Measurements from ENCODE around the gene TGFB1I1. TPM values are rescaled to one million over a fixed set of nuclear protein-coding genes. Genes with fewer than 3 reads are reported as not detected.

The TGFB1I1 gene
- 139 and 141 TPM in 2 replicates for total RNA-seq

GRCh38 chr16:31471875-31472708 lies at the start of gene TGFB1I1:
TSS of gene TGFB1I1 (plus strand) at chr16:31472152. CDS start at chr16:31472189, 37 bp downstream.

GRCh38 chr16:31428279-31428597 lies 43.7 kb upstream of the TGFB1I1 start, which contains the start of gene COX6A2:
TSS of gene COX6A2 (minus strand) at chr16:31428360. CDS start at chr16:31428325, 35 bp downstream.

GRCh38 chr16:31458844-31459686 lies 12.9 kb upstream of the TGFB1I1 start, which contains the start of gene ARMC5:
TSS of gene ARMC5 (plus strand) at chr16:31459501. CDS start at chr16:31459525, 24 bp downstream.

GRCh38 chr16:31483081-31483480 lies 11.1 kb downstream of the TGFB1I1 start, which contains the start of gene SLC5A2:
TSS of gene SLC5A2 (plus strand) at chr16:31483123. CDS start at chr16:31483137, 14 bp downstream.

GRCh38 chr16:31507929-31508705 lies 36.2 kb downstream of the TGFB1I1 start, which contains the start of gene RUSF1:
TSS of gene RUSF1 (minus strand) at chr16:31508391. CDS start at chr16:31508373, 18 bp downstream.

Other genes starting within 250 kb of the TGFB1I1 start
- not detected in 2 replicates for gene ITGAM, start 212.2 kb upstream of the TGFB1I1 start, total RNA-seq
- not detected in 2 replicates for gene ITGAX, start 117.0 kb upstream of the TGFB1I1 start, total RNA-seq
- not detected in 2 replicates for gene ITGAD, start 78.8 kb upstream of the TGFB1I1 start, total RNA-seq
- not detected in 2 replicates for gene COX6A2, start 43.8 kb upstream of the TGFB1I1 start, total RNA-seq
- 1.3 and 2.3 TPM in 2 replicates for gene ZNF843, start 29.4 kb upstream of the TGFB1I1 start, total RNA-seq
- gene ARMC5, start 12.7 kb upstream of the TGFB1I1 start, total RNA-seq, result 13.6 and 14.9 TPM in 2 replicates
- gene SLC5A2, start 11.0 kb downstream of the TGFB1I1 start, total RNA-seq, result not detected in 2 replicates
- gene RUSF1, start 36.2 kb downstream of the TGFB1I1 start, total RNA-seq, result 70.4 and 73.7 TPM in 2 replicates
- gene AHSP, start 55.7 kb downstream of the TGFB1I1 start, total RNA-seq, result not detected in 2 replicates

Data from hair follicle dermal papilla cell (primary cell).